A549 (cell line): ENCODE measurements around the gene PMM2. TPM values are rescaled to one million over a fixed set of nuclear protein-coding genes. Genes with fewer than 3 reads are reported as not detected.

ENCODE experiments used
- ATAC-seq, 2 experiments: fragments of 200-7000 bp in 1 of 2; fragments of >200 bp in 1 of 2; cut with Nextera tagmentation in 1 of 2; cut with Tn5 transposase in 1 of 2; 3 replicates each; pipeline versions ENCODE4 v1.8.0 to v1.9.1; 2018 to 2020; ENCODE audit warnings: mild to moderate bottlenecking in 1 of 2, moderate library complexity in 1 of 2
- CTCF ChIA-PET: fragments of 300-600 bp; sonication (Branson Sonifier 250); formaldehyde crosslinking; extraction: SDS; loops from one replicate; lab custom pipeline; 2021; ENCODE audit warnings: antibody characterized with exemption, inconsistent platforms; lab: Yijun Ruan, JAX
- POLR2A ChIA-PET: fragments of 350-600 bp; formaldehyde crosslinking; extraction: SDS; loops from one replicate; lab custom pipeline; 2021; ENCODE audit warnings: antibody characterized with exemption, inconsistent platforms; lab: Yijun Ruan, JAX
- DNase-seq, 2 experiments: peaks; one replicate each; pipeline versions ENCODE4 v3.0.0 to v3.0.0-alpha.2; 2011 to 2016; ENCODE audit warnings: low read depth in 1 of 2, low spot score in 1 of 2
- FAIRE-seq: peaks from 2 replicates; lab custom pipeline; 2011; peaks lifted over from hg19 to GRCh38; lab: Jason Lieb, UNC
- H3K27ac ChIP-seq, 2 experiments: fragments of >200 bp; sonication (Bioruptor Twin); formaldehyde crosslinking; 3 replicates each; pipeline ENCODE4 v1.5.1; 2016 to 2017
- H3K4me1 ChIP-seq: fragments of >200 bp; sonication (Bioruptor Twin); formaldehyde crosslinking; 3 replicates; pipeline ENCODE4 v1.6.1; 2016
- H3K4me2 ChIP-seq: fragments of >200 bp; sonication (Bioruptor Twin); formaldehyde crosslinking; 3 replicates; pipeline ENCODE4 v1.6.1; 2016
- H3K4me3 ChIP-seq: fragments of >200 bp; sonication (Bioruptor Twin); formaldehyde crosslinking; 3 replicates; pipeline ENCODE4 v1.5.1; 2016
- H3K9me3 ChIP-seq: fragments of >200 bp; sonication (Bioruptor Twin); formaldehyde crosslinking; 3 replicates; pipeline ENCODE4 v1.6.1; 2016
- BHLHE40 ChIP-seq: IDR thresholded peaks from 2 replicates; pipeline ENCODE4 v1.6.1; 2012; ENCODE audit warnings: low read depth, low read length, inconsistent platforms
- CBX2 ChIP-seq: fragments of 200-600 bp; sonication (generic); IDR thresholded peaks from 2 replicates; pipeline ENCODE4 v1.6.1; 2016; ENCODE audit warnings: low read depth, mild to moderate bottlenecking, borderline replicate concordance
- CEBPB ChIP-seq, 2 experiments: fragments of >200 bp in 1 of 2; sonication (Bioruptor Twin) in 1 of 2; formaldehyde crosslinking in 1 of 2; IDR thresholded peaks; 2 replicates each; pipeline ENCODE4 v1.6.1; 2012 to 2016
- CHD2 ChIP-seq: fragments of 150-350 bp; IDR thresholded peaks from 2 replicates; pipeline ENCODE4 v1.6.1; 2014; ENCODE audit warnings: low read length; ENCODE audit not compliant: partially characterized antibody
- CTCF ChIP-seq: fragments of >200 bp; sonication (Bioruptor Twin); formaldehyde crosslinking; IDR thresholded peaks from 3 replicates; pipeline ENCODE4 v1.5.1; 2016
- E2F6 ChIP-seq: IDR thresholded peaks from 2 replicates; pipeline ENCODE4 v1.6.1; 2012; ENCODE audit warnings: low read depth, borderline replicate concordance
- FOSL2 ChIP-seq, 2 experiments: fragments of 450-650 bp in 1 of 2; fragments of >200 bp in 1 of 2; sonication (Bioruptor Twin) in 1 of 2; formaldehyde crosslinking; IDR thresholded peaks; 2 replicates each; pipeline versions ENCODE4 v1.5.0 to v1.6.1; 2016 to 2020; ENCODE audit warnings: mild to moderate bottlenecking in 1 of 2, moderate library complexity in 1 of 2
- HDAC2 ChIP-seq: fragments of 200-600 bp; sonication (generic); IDR thresholded peaks from 2 replicates; pipeline ENCODE4 v1.6.1; 2016
- KDM5A ChIP-seq: fragments of 200-600 bp; sonication (generic); IDR thresholded peaks from 2 replicates; pipeline ENCODE4 v1.6.1; 2016; ENCODE audit warnings: antibody characterized with exemption, mild to moderate bottlenecking
- MYC ChIP-seq: IDR thresholded peaks from 2 replicates; pipeline ENCODE4 v1.6.1; 2012; ENCODE audit warnings: mild to moderate bottlenecking, inconsistent platforms, low read length, improper control_type of control experiment, borderline replicate concordance
- POLR2AphosphoS2 ChIP-seq: conservative IDR thresholded peaks from 2 replicates; pipeline ENCODE4 v1.6.1; 2012; ENCODE audit warnings: low read length, improper control_type of control experiment, inconsistent platforms
- RCOR1 ChIP-seq: fragments of 150-350 bp; IDR thresholded peaks from 2 replicates; pipeline ENCODE4 v1.6.1; 2014; ENCODE audit warnings: antibody characterized with exemption, low read length, low read depth
- RNF2 ChIP-seq: fragments of 200-600 bp; sonication (generic); IDR thresholded peaks from 2 replicates; pipeline ENCODE4 v1.6.1; 2016; ENCODE audit warnings: low read depth, mild to moderate bottlenecking, antibody characterized with exemption, moderate library complexity, borderline replicate concordance
- TFCP2L1 ChIP-seq: fragments of 250-450 bp; sonication (Bioruptor Pico); IDR thresholded peaks from 2 replicates; pipeline ENCODE4 v1.5.0; 2021; ENCODE audit warnings: mild to moderate bottlenecking
- TP53 ChIP-seq: fragments of 250-450 bp; sonication (Bioruptor Pico); IDR thresholded peaks from 2 replicates; pipeline ENCODE4 v1.5.0; 2021; ENCODE audit warnings: mild to moderate bottlenecking, moderate library complexity
- ZC3H11A ChIP-seq: fragments of 450-650 bp; IDR thresholded peaks from 2 replicates; pipeline ENCODE4 v1.6.1; 2014; ENCODE audit warnings: antibody characterized with exemption, mild to moderate bottlenecking
- ZFP36 ChIP-seq: fragments of 450-650 bp; IDR thresholded peaks from 2 replicates; pipeline ENCODE4 v1.6.1; 2014; ENCODE audit warnings: borderline replicate concordance; ENCODE audit not compliant: partially characterized antibody
- ZNF302 ChIP-seq: fragments of 250-450 bp; sonication (Bioruptor Pico); IDR thresholded peaks from 2 replicates; pipeline ENCODE4 v1.9.0; 2021; ENCODE audit warnings: inconsistent platforms, mild to moderate bottlenecking, moderate library complexity
- ZSCAN20 ChIP-seq: fragments of 250-450 bp; sonication (Bioruptor Pico); IDR thresholded peaks from 2 replicates; pipeline ENCODE4 v1.8.0; 2022; ENCODE audit warnings: mild to moderate bottlenecking, moderate library complexity
- WGBS: methylation state at CpG from one replicate; pipeline ENCODE4 v1.1.6; 2017; ENCODE audit errors: missing lambda C conversion rate; 5-methylcytosine and 5-hydroxymethylcytosine counted together
- polyA plus RNA-seq, 4 experiments: library from polyadenylated mRNA; depleted of rRNA in 3 of 4; stranded (reverse); fragments of >200 nt; fragmentation: RNase III in 1 of 4; extraction: RNeasy Plus Mini Kit Qiagen cat#74134 plus additional on column Dnase treatment in 1 of 4; gene quantifications; 2 replicates in 3 of 4; 3 replicates in 1 of 4; pipeline ENCODE4 v1.2.3, GENCODE V29; 2011 to 2017
- TF ChIP-seq, protein P1 (sequence below): IDR thresholded peaks from 2 replicates; pipeline ENCODE4 v1.6.1; 2012
- TF ChIP-seq, protein P2 (sequence below): fragments of 200-600 bp; sonication (generic); IDR thresholded peaks from 2 replicates; pipeline ENCODE4 v1.6.1; 2016; ENCODE audit warnings: antibody characterized with exemption, mild to moderate bottlenecking, moderate library complexity

Gene PMM2
- polyA plus RNA-seq, 2 of the 4 experiments (the other 2 are of a cell fraction) = 56.6 to 72.4 TPM

- CTCF ChIA-PET = interaction anchor here (3.4 kb wide), 1 partner anchor 13 kb away, joined by 14 read pairs; no protein-coding TSS in a partner anchor
- H3K4me2 ChIP-seq = no peak overlapping the region
- H3K27ac ChIP-seq = no peak overlapping the region
- FAIRE-seq (no peak), ATAC-seq (no peak), DNase-seq (no peak)
- WGBS = 90% methylated on average over 11 of the region's 11 CpGs
- TF ChIP-seq MYC (no peak), POLR2AphosphoS2 (no peak), HDAC2 (no peak), ZNF302 (CRISPR knock-in tag) (no peak), ZFP36 (no peak), CHD2 (no peak), E2F6 (no peak), ZSCAN20 (CRISPR knock-in tag) (no peak), RCOR1 (no peak), FOSL2 (IDR thresholded peaks at IDR 0.05) (no peak), FOSL2 (CRISPR knock-in tag; IDR thresholded peaks at IDR 0.05) (no peak), BHLHE40 (no peak)
- no peak overlapping the region for H3K4me3 ChIP-seq
- H3K9me3 ChIP-seq = no peaks in the 10 kb centered on the region
- POLR2A ChIA-PET = interaction anchor here (0.6 to 1.6 kb wide), 2 partner anchors 60 to 63 kb away, joined by 3 to 6 read pairs; partner anchors contain the start of gene CARHSP1
- no peaks in the 10 kb centered on the region for H3K4me1 ChIP-seq
Measured at GRCh38 chr16:8808613-8809353, 11.1 kb downstream of the PMM2 start.

- DNase-seq = no peak
- no peak for ATAC-seq
- no peak overlapping the region for H3K4me2 ChIP-seq
- no peak overlapping the region for H3K27ac ChIP-seq
- H3K4me1 ChIP-seq = no peaks in the 10 kb centered on the region
- no peak for FAIRE-seq
- no peaks in the 10 kb centered on the region for H3K9me3 ChIP-seq
- ChIA-PET POLR2A (interaction anchor here (1.0 kb wide), 1 partner anchor 9 kb away, joined by 3 read pairs; no protein-coding TSS in a partner anchor), CTCF (interaction anchor here (0.9 to 3.4 kb wide), 7 partner anchors 9 to 371 kb away, joined by 3 to 14 read pairs (median 3); no protein-coding TSS in a partner anchor)
- WGBS = 90% methylated on average over 12 of the region's 12 CpGs
- no peak for TF ChIP-seq KDM5A
- no peak for TF ChIP-seq ZSCAN20 (CRISPR knock-in tag)
- TF ChIP-seq, protein P1, sequence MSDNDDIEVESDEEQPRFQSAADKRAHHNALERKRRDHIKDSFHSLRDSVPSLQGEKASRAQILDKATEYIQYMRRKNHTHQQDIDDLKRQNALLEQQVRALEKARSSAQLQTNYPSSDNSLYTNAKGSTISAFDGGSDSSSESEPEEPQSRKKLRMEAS = no peak
- no peak for TF ChIP-seq CBX2
- TF ChIP-seq BHLHE40 = no peak
- TF ChIP-seq TFCP2L1 (CRISPR knock-in tag) = no peak
- no peak for TF ChIP-seq ZC3H11A
- TF ChIP-seq RNF2 = no peak
- TF ChIP-seq RCOR1 = no peak
- TF ChIP-seq CHD2 = no peak
- TF ChIP-seq CEBPB (IDR thresholded peaks at IDR 0.05) = no peak
- TF ChIP-seq, protein P2, sequence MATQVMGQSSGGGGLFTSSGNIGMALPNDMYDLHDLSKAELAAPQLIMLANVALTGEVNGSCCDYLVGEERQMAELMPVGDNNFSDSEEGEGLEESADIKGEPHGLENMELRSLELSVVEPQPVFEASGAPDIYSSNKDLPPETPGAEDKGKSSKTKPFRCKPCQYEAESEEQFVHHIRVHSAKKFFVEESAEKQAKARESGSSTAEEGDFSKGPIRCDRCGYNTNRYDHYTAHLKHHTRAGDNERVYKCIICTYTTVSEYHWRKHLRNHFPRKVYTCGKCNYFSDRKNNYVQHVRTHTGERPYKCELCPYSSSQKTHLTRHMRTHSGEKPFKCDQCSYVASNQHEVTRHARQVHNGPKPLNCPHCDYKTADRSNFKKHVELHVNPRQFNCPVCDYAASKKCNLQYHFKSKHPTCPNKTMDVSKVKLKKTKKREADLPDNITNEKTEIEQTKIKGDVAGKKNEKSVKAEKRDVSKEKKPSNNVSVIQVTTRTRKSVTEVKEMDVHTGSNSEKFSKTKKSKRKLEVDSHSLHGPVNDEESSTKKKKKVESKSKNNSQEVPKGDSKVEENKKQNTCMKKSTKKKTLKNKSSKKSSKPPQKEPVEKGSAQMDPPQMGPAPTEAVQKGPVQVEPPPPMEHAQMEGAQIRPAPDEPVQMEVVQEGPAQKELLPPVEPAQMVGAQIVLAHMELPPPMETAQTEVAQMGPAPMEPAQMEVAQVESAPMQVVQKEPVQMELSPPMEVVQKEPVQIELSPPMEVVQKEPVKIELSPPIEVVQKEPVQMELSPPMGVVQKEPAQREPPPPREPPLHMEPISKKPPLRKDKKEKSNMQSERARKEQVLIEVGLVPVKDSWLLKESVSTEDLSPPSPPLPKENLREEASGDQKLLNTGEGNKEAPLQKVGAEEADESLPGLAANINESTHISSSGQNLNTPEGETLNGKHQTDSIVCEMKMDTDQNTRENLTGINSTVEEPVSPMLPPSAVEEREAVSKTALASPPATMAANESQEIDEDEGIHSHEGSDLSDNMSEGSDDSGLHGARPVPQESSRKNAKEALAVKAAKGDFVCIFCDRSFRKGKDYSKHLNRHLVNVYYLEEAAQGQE = no peak
- TF ChIP-seq CTCF = no peak
- TF ChIP-seq TP53 = no peak
- TF ChIP-seq, all 56 proteins: peak for 0
- H3K4me3 ChIP-seq = no peak overlapping the region
Measured at GRCh38 chr16:8812162-8812843, 14.7 kb downstream of the PMM2 start.
